BJ (cell line): ENCODE data around the gene FRYL. TPM values are rescaled to one million over a fixed set of nuclear protein-coding genes. Genes with fewer than 3 reads are reported as not detected.

Source experiments
- CTCF ChIA-PET: fragments of 350-600 bp; formaldehyde crosslinking; extraction: SDS; loops from one replicate; lab custom pipeline; 2021; ENCODE audit warnings: antibody characterized with exemption, inconsistent platforms; lab: Yijun Ruan, JAX
- POLR2A ChIA-PET: fragments of 300-600 bp; sonication (Branson Sonifier 250); formaldehyde crosslinking; extraction: SDS; loops from one replicate; lab custom pipeline; 2021; ENCODE audit warnings: antibody characterized with exemption; lab: Charles Lee
- DNase-seq: peaks from one replicate; pipeline ENCODE4 v3.0.0-alpha.2; 2011; ENCODE audit warnings: low read depth
- H3K27me3 ChIP-seq: 2 replicates; pipeline ENCODE4 v1.6.0; 2011; ENCODE audit warnings: low read length; ENCODE audit not compliant: control insufficient read depth, insufficient read depth
- H3K36me3 ChIP-seq: 2 replicates; pipeline ENCODE4 v1.5.1; 2011; ENCODE audit warnings: low read length; ENCODE audit not compliant: control insufficient read depth, insufficient read depth
- H3K4me3 ChIP-seq: 2 replicates; pipeline ENCODE4 v1.5.1; 2011; ENCODE audit warnings: low read depth, mild to moderate bottlenecking, control low read depth, low read length
- polyA plus RNA-seq: library from polyadenylated mRNA; depleted of rRNA; stranded (reverse); fragments of >200 nt; gene quantifications from 2 replicates; pipeline ENCODE4 v1.2.3, GENCODE V29; 2011
- TF ChIP-seq, protein P1 (sequence below): IDR thresholded peaks from 2 replicates; pipeline ENCODE4 v1.5.1; 2011; ENCODE audit warnings: low read depth, mild to moderate bottlenecking, control low read depth, inconsistent platforms, low read length, moderate library complexity; ENCODE audit not compliant: insufficient read depth

FRYL gene
- polyA plus RNA-seq, 1 experiment = 12.6 TPM

DNA sequence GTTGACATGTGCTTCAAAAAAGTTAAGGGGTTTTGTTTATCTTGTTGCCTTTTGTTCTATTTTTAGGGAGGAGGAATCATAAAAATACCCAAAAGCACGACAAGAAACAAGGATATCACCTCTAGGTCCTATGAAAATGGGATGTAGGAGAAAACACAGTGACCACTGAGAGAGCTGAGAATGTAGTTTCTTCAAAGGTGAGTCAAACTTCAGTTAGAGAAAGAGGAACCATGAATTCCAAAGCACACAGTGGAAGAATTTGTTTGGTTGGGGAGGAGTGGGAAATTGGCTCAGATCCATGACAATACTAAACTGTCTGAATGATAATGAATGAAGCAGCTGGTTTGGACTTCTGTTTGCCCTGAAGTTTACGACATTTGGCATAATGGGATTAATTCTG lies 19.1 kb upstream of the FRYL start:
- POLR2A ChIA-PET = no interaction called here
- CTCF ChIA-PET = interaction anchor here (1.2 kb wide), 1 partner anchor 18 kb away, joined by 3 read pairs; no protein-coding TSS in a partner anchor
- DNase-seq = no peak
- Histone ChIP-seq H3K36me3 (no peaks in the 10 kb centered on the region), H3K4me3 (no peak overlapping the region), H3K27me3 (no peaks in the 10 kb centered on the region)
- TF ChIP-seq, protein P1, sequence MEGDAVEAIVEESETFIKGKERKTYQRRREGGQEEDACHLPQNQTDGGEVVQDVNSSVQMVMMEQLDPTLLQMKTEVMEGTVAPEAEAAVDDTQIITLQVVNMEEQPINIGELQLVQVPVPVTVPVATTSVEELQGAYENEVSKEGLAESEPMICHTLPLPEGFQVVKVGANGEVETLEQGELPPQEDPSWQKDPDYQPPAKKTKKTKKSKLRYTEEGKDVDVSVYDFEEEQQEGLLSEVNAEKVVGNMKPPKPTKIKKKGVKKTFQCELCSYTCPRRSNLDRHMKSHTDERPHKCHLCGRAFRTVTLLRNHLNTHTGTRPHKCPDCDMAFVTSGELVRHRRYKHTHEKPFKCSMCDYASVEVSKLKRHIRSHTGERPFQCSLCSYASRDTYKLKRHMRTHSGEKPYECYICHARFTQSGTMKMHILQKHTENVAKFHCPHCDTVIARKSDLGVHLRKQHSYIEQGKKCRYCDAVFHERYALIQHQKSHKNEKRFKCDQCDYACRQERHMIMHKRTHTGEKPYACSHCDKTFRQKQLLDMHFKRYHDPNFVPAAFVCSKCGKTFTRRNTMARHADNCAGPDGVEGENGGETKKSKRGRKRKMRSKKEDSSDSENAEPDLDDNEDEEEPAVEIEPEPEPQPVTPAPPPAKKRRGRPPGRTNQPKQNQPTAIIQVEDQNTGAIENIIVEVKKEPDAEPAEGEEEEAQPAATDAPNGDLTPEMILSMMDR = no peak

GRCh38 chr4:48798117-48798516 lies 18.0 kb upstream of the FRYL start:
- no peaks in the 10 kb centered on the region for H3K36me3 ChIP-seq
- no peaks in the 10 kb centered on the region for H3K27me3 ChIP-seq
- POLR2A ChIA-PET = no interaction called here
- no peak for DNase-seq
- CTCF ChIA-PET = interaction anchor here (0.6 kb wide), 1 partner anchor 8 kb away, joined by 3 read pairs; no protein-coding TSS in a partner anchor
- TF ChIP-seq, protein P1 = no peak
- H3K4me3 ChIP-seq = no peak overlapping the region

DNA sequence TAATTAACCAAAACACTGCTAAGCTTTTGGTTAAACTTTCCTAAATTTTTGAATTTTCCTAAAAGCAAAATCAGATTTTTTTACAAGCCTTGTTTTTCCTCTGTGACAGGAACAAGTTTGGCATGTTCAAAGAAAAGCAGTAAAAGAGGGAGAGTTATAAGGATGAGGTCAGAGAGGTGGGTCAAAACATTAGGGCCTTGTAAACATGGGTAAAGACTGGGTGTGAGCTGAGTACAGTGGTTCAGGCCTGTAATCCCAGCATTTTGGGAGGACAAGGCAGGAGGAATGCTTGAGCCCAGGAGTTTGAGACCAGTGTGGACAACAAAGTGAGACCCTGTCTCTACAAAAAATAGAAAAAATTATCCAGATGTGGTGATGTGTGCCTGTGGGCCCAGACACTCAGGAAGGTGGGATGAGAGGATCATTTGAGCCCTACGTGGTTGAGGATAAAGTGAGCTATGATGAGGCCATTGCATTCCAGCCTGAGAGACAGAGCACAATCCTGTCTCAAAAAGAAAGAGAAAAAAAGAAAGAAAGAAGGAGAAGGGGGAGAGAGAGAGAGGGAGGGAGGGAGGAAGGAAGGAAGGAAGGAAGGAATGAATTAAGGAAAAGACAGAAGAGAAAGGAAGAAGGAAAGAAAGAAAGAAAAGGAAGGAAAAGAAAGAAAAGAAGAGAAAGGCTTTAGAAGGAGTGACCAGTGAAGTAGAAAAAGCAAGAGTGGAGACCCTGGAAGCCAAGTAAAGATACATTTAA lies 17.0 kb upstream of the FRYL start:
- ChIA-PET POLR2A (no interaction called here), CTCF (interaction anchor here (0.7 to 1.2 kb wide), 2 partner anchors 10 to 106 kb away, joined by 4 read pairs; no protein-coding TSS in a partner anchor)
- Histone ChIP-seq H3K27me3 (no peaks in the 10 kb centered on the region), H3K36me3 (no peaks in the 10 kb centered on the region), H3K4me3 (no peak overlapping the region)
- no peak for DNase-seq
- TF ChIP-seq, protein P1 = no peak

- TF ChIP-seq, protein P1 = no peak
- CTCF ChIA-PET = interaction anchor here (1.2 kb wide), 1 partner anchor 9 kb away, joined by 4 read pairs; no protein-coding TSS in a partner anchor
- Histone ChIP-seq H3K4me3 (no peak overlapping the region), H3K27me3 (no peaks in the 10 kb centered on the region), H3K36me3 (no peaks in the 10 kb centered on the region)
- POLR2A ChIA-PET = no interaction called here
- DNase-seq = no peak
These were observed 16.3 kb upstream of the FRYL start for GRCh38 chr4:48796191-48796926.

DNA sequence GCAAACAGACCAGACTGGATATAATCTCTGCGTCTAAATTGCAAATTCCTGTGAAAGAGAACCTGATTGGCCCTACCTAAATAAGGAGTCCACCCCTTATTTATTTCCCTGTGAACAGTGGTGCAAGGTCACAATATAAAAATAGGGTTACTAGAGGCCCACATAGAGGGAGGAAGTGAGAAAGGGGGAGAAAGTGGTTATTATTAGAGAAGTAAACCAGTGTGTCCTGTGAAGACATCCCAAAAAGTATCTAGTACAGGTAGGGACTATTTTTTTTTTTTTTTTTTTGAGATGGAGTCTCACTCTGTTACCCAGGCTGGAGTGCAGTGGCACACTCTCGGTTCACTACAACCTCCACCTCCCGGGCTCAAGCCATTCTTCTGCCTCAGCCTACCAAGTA lies 15.0 kb upstream of the FRYL start:
- no peaks in the 10 kb centered on the region for H3K27me3 ChIP-seq
- DNase-seq = no peak
- ChIA-PET POLR2A (interaction anchor here (0.6 kb wide), 1 partner anchor 467 kb away, joined by 11 read pairs; no protein-coding TSS in a partner anchor), CTCF (interaction anchor here (2.7 kb wide), 1 partner anchor 11 kb away, joined by 6 read pairs; no protein-coding TSS in a partner anchor)
- no peaks in the 10 kb centered on the region for H3K36me3 ChIP-seq
- H3K4me3 ChIP-seq = no peak overlapping the region
- TF ChIP-seq, protein P1 = no peak
